ENCODE data around the gene AQP5.
A peak's percentile ranks its signal among the peaks of the same experiment; 100 is the strongest.

Gene AQP5

GRCh38 chr12:49953151-49953550 lies 8.5 kb upstream of the AQP5 start:
- no peak for TF ChIP-seq CTCF (IDR thresholded peaks at IDR 0.05; ENCODE audit: control insufficient read depth, insufficient read depth, low read depth, low read length, missing control alignments)
- H3K4me3 ChIP-seq (ENCODE audit: control insufficient read depth, low read depth, low read length), result no peak overlapping the region
- DNase-seq (ENCODE audit: low read depth), result no peak

- TF ChIP-seq CTCF (IDR thresholded peaks at IDR 0.05; ENCODE audit: control insufficient read depth, insufficient read depth, low read depth, low read length, missing control alignments), result peak; percentile 3
- no peak overlapping the region for H3K4me3 ChIP-seq (ENCODE audit: control insufficient read depth, low read depth, low read length)
- no peak for DNase-seq (ENCODE audit: low read depth)
These were observed 7.5 kb upstream of the AQP5 start for GRCh38 chr12:49953961-49954846.

- no peak for TF ChIP-seq CTCF (IDR thresholded peaks at IDR 0.05; ENCODE audit: control insufficient read depth, insufficient read depth, low read depth, low read length, missing control alignments)
- DNase-seq (ENCODE audit: low read depth), result no peak
- H3K4me3 ChIP-seq (ENCODE audit: control insufficient read depth, low read depth, low read length), result no peak overlapping the region
These were observed 6.5 kb upstream of the AQP5 start for GRCh38 chr12:49954863-49955830.

GRCh38 chr12:49955899-49956662 lies 5.6 kb upstream of the AQP5 start:
- no peak for DNase-seq (ENCODE audit: low read depth)
- no peak for TF ChIP-seq CTCF (IDR thresholded peaks at IDR 0.05; ENCODE audit: control insufficient read depth, insufficient read depth, low read depth, low read length, missing control alignments)
- no peak overlapping the region for H3K4me3 ChIP-seq (ENCODE audit: control insufficient read depth, low read depth, low read length)

GRCh38 chr12:49956663-49957569 lies 4.8 kb upstream of the AQP5 start:
- TF ChIP-seq CTCF (IDR thresholded peaks at IDR 0.05; ENCODE audit: control insufficient read depth, insufficient read depth, low read depth, low read length, missing control alignments), result no peak
- H3K4me3 ChIP-seq (ENCODE audit: control insufficient read depth, low read depth, low read length), result no peak overlapping the region

More at GRCh38 chr12:49956663-49957569, 4.8 kb upstream of the AQP5 start:
- no peak for DNase-seq (ENCODE audit: low read depth)

Measured in AG09309 (cell line).